HepG2 (cell line): ENCODE results near the gene CLASRP. TPM values are rescaled to one million over a fixed set of nuclear protein-coding genes. Genes with fewer than 3 reads are reported as not detected.

Experiments used
- HOXD1 ChIP-seq: sonication (generic); formaldehyde crosslinking; IDR thresholded peaks from 2 replicates; pipeline ENCODE4 v1.5.0; 2020; ENCODE audit warnings: missing genetic modification reagents
- IKZF5 ChIP-seq: IDR thresholded peaks from 2 replicates; pipeline ENCODE4 v1.6.1; 2018; ENCODE audit warnings: missing genetic modification reagents, mild to moderate bottlenecking, missing compliant biosample characterization
- KDM1A ChIP-seq: IDR thresholded peaks from 2 replicates; pipeline ENCODE4 v1.6.1; 2016; ENCODE audit warnings: missing compliant biosample characterization
- LCORL ChIP-seq, 2 experiments: fragments of 450-650 bp in 1 of 2; sonication (generic) in 1 of 2; formaldehyde crosslinking in 1 of 2; IDR thresholded peaks; 2 replicates each; pipeline versions ENCODE4 v1.5.0 to v1.6.1; 2017 to 2020; ENCODE audit warnings: antibody characterized with exemption in 1 of 2, missing genetic modification reagents in 1 of 2
- PITX1 ChIP-seq: sonication (generic); formaldehyde crosslinking; IDR thresholded peaks from 2 replicates; pipeline ENCODE4 v1.5.1; 2020; ENCODE audit warnings: mild to moderate bottlenecking, missing genetic modification reagents
- RORA ChIP-seq: sonication (generic); formaldehyde crosslinking; IDR thresholded peaks from 2 replicates; pipeline ENCODE4 v1.5.0; 2020; ENCODE audit warnings: mild to moderate bottlenecking, missing genetic modification reagents, moderate library complexity
- ZEB1 ChIP-seq: IDR thresholded peaks from 2 replicates; pipeline ENCODE4 v1.6.1; 2012; ENCODE audit warnings: mild to moderate bottlenecking, low read depth, inconsistent platforms; ENCODE audit not compliant: insufficient replicate concordance
- ZFP82 ChIP-seq: sonication (generic); formaldehyde crosslinking; IDR thresholded peaks from 2 replicates; pipeline ENCODE4 v1.5.1; 2020; ENCODE audit warnings: mild to moderate bottlenecking, missing genetic modification reagents, borderline replicate concordance
- ZNF274 ChIP-seq: sonication (generic); formaldehyde crosslinking; IDR thresholded peaks from 2 replicates; pipeline ENCODE4 v1.5.1; 2020; ENCODE audit warnings: mild to moderate bottlenecking, missing genetic modification reagents
- ZNF441 ChIP-seq: sonication (generic); formaldehyde crosslinking; IDR thresholded peaks from 2 replicates; pipeline ENCODE4 v1.7.0; 2021; ENCODE audit warnings: missing genetic modification reagents, borderline replicate concordance
- ZNF790 ChIP-seq: sonication (generic); formaldehyde crosslinking; IDR thresholded peaks from 2 replicates; pipeline ENCODE4 v1.8.0; 2022; ENCODE audit warnings: missing genetic modification reagents, mild to moderate bottlenecking, borderline replicate concordance
- ZSCAN22 ChIP-seq: sonication (generic); formaldehyde crosslinking; IDR thresholded peaks from 2 replicates; pipeline ENCODE4 v1.4.0; 2020; ENCODE audit warnings: mild to moderate bottlenecking, missing genetic modification reagents
- polyA plus RNA-seq, 8 experiments: library from polyadenylated mRNA; depleted of rRNA in 3 of 8; stranded (reverse) in 7 of 8; unstranded in 1 of 8; fragments of >200 nt; fragmentation: Illumina TruSeq in 4 of 8; extraction: Trizol in 4 of 8; gene quantifications; 2 replicates each; pipeline versions ENCODE4 v1.2.1 to v1.2.3, GENCODE V29; 2011 to 2016; ENCODE audit warnings: low read depth in 4 of 8, missing spikeins in 1 of 8, mixed read lengths in 1 of 8; ENCODE audit not compliant: insufficient read depth in 1 of 8
- total RNA-seq, 5 experiments: library from RNA; depleted of rRNA; stranded (reverse); fragments of >200 nt; fragmentation: Illumina TruSeq; extraction: Trizol; gene quantifications; 2 replicates each; pipeline ENCODE4 v1.2.3, GENCODE V29; 2016; ENCODE audit warnings: low read depth in 1 of 5
- TF ChIP-seq, protein P1 (sequence below): sonication (generic); formaldehyde crosslinking; IDR thresholded peaks from 2 replicates; pipeline ENCODE4 v1.8.0; 2022; ENCODE audit warnings: mild to moderate bottlenecking, missing genetic modification reagents; ENCODE audit not compliant: insufficient replicate concordance
- TF ChIP-seq, protein P2 (sequence below): sonication (generic); formaldehyde crosslinking; IDR thresholded peaks from 2 replicates; pipeline ENCODE4 v1.4.0; 2020; ENCODE audit warnings: missing genetic modification reagents
- TF ChIP-seq, protein P3 (sequence below): IDR thresholded peaks from 2 replicates; pipeline ENCODE4 v1.6.1; 2016; ENCODE audit warnings: low read depth, borderline replicate concordance
- TF ChIP-seq, protein P4 (sequence below), 2 experiments: sonication (generic) in 1 of 2; formaldehyde crosslinking in 1 of 2; IDR thresholded peaks; 2 replicates each; pipeline versions ENCODE4 v1.4.0 to v1.6.1; 2016 to 2020; ENCODE audit warnings: borderline replicate concordance in 1 of 2, low read depth in 1 of 2, mild to moderate bottlenecking in 1 of 2, missing genetic modification reagents in 1 of 2

Gene CLASRP
- total and polyA plus RNA-seq, 2 of the 13 experiments (the other 11 are each of a cell fraction or from before 2014, with no cell fraction given) = 32.0 to 51.4 TPM

- TF ChIP-seq, protein P1, sequence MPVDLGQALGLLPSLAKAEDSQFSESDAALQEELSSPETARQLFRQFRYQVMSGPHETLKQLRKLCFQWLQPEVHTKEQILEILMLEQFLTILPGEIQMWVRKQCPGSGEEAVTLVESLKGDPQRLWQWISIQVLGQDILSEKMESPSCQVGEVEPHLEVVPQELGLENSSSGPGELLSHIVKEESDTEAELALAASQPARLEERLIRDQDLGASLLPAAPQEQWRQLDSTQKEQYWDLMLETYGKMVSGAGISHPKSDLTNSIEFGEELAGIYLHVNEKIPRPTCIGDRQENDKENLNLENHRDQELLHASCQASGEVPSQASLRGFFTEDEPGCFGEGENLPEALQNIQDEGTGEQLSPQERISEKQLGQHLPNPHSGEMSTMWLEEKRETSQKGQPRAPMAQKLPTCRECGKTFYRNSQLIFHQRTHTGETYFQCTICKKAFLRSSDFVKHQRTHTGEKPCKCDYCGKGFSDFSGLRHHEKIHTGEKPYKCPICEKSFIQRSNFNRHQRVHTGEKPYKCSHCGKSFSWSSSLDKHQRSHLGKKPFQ (CRISPR knock-in tag) = no peak
- 0 out of 2 replicates have a peak, but pooled peaks have one; percentile 44 for TF ChIP-seq HOXD1
- TF ChIP-seq ZEB1 = peak; percentile 79
- peak; percentile 72; the same call in 1 of the 2 replicates for TF ChIP-seq ZNF441 (CRISPR knock-in tag)
- peak; percentile 91 for TF ChIP-seq KDM1A (CRISPR knock-in tag)
- TF ChIP-seq IKZF5 (CRISPR knock-in tag) = peak; percentile 91
- TF ChIP-seq, protein P2, sequence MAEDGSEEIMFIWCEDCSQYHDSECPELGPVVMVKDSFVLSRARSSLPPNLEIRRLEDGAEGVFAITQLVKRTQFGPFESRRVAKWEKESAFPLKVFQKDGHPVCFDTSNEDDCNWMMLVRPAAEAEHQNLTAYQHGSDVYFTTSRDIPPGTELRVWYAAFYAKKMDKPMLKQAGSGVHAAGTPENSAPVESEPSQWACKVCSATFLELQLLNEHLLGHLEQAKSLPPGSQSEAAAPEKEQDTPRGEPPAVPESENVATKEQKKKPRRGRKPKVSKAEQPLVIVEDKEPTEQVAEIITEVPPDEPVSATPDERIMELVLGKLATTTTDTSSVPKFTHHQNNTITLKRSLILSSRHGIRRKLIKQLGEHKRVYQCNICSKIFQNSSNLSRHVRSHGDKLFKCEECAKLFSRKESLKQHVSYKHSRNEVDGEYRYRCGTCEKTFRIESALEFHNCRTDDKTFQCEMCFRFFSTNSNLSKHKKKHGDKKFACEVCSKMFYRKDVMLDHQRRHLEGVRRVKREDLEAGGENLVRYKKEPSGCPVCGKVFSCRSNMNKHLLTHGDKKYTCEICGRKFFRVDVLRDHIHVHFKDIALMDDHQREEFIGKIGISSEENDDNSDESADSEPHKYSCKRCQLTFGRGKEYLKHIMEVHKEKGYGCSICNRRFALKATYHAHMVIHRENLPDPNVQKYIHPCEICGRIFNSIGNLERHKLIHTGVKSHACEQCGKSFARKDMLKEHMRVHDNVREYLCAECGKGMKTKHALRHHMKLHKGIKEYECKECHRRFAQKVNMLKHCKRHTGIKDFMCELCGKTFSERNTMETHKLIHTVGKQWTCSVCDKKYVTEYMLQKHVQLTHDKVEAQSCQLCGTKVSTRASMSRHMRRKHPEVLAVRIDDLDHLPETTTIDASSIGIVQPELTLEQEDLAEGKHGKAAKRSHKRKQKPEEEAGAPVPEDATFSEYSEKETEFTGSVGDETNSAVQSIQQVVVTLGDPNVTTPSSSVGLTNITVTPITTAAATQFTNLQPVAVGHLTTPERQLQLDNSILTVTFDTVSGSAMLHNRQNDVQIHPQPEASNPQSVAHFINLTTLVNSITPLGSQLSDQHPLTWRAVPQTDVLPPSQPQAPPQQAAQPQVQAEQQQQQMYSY (CRISPR knock-in tag) = peak; percentile 60
- TF ChIP-seq LCORL (IDR thresholded peaks at IDR 0.05) = 0 out of 2 replicates have a peak, but pooled peaks have one; percentile 7
- TF ChIP-seq LCORL (CRISPR knock-in tag; IDR thresholded peaks at IDR 0.05) = peak; percentile 83
- peak; percentile 26; the same call in 1 of the 2 replicates for TF ChIP-seq PITX1
- 0 out of 2 replicates have a peak, but pooled peaks have one; percentile 58 for TF ChIP-seq ZNF274 (CRISPR knock-in tag)
- no peak for TF ChIP-seq RORA (CRISPR knock-in tag)
- 0 out of 2 replicates have a peak, but pooled peaks have one; percentile 38 for TF ChIP-seq ZSCAN22 (CRISPR knock-in tag)
- no peak for TF ChIP-seq ZNF790 (CRISPR knock-in tag)
- TF ChIP-seq, protein P3, sequence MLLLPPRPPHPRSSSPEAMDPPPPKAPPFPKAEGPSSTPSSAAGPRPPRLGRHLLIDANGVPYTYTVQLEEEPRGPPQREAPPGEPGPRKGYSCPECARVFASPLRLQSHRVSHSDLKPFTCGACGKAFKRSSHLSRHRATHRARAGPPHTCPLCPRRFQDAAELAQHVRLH = peak; percentile 66; the same call in 1 of the 2 replicates
- TF ChIP-seq ZFP82 (CRISPR knock-in tag) = no peak
- TF ChIP-seq, protein P4, sequence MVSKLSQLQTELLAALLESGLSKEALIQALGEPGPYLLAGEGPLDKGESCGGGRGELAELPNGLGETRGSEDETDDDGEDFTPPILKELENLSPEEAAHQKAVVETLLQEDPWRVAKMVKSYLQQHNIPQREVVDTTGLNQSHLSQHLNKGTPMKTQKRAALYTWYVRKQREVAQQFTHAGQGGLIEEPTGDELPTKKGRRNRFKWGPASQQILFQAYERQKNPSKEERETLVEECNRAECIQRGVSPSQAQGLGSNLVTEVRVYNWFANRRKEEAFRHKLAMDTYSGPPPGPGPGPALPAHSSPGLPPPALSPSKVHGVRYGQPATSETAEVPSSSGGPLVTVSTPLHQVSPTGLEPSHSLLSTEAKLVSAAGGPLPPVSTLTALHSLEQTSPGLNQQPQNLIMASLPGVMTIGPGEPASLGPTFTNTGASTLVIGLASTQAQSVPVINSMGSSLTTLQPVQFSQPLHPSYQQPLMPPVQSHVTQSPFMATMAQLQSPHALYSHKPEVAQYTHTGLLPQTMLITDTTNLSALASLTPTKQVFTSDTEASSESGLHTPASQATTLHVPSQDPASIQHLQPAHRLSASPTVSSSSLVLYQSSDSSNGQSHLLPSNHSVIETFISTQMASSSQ (IDR thresholded peaks at IDR 0.05; ENCODE audit: low read depth) = no peak
- TF ChIP-seq, protein P4 (CRISPR knock-in tag; IDR thresholded peaks at IDR 0.05; ENCODE audit: borderline replicate concordance) = peak; percentile 79; the same call in 1 of the 2 replicates
These were observed 7.0 kb downstream of the CLASRP start (continued) for GRCh38 chr19:45045671-45046353.
